ENCODE measurements around the gene KLF4. TPM values are rescaled to one million over a fixed set of nuclear protein-coding genes. Genes with fewer than 3 reads are reported as not detected.
"Not testable (repeated sequence)": the region's sequence is repeated elsewhere in the genome, so short reads cannot be mapped to it uniquely, and the experiment has no call there.

The KLF4 gene
- total RNA-seq, 2 experiments from 2014 or later = not detected

GRCh38 chr9:107513464-107514100, 24.0 kb upstream of the KLF4 start:
- CTCF ChIA-PET (ENCODE audit: unreplicated experiment) = no interaction called here
- Histone ChIP-seq H3K4me1 (ENCODE audit: insufficient read depth, low read length, poor library complexity, severe bottlenecking) (no peaks in the 10 kb centered on the region), H3K4me3 (ENCODE audit: low read depth, low read length, poor library complexity, severe bottlenecking) (no peak overlapping the region), H3K9me2 (ENCODE audit: insufficient read depth, low read length) (no peaks in the 10 kb centered on the region), H3K79me2 (ENCODE audit: insufficient read depth, low read depth, low read length) (no peaks in the 10 kb centered on the region), H3K27ac (ENCODE audit: low read depth, low read length, poor library complexity, severe bottlenecking) (no peak overlapping the region), H2AFZ (ENCODE audit: low read length) (no peak overlapping the region), H3K36me3 (ENCODE audit: insufficient read depth, low read length) (no peaks in the 10 kb centered on the region), H4K20me1 (ENCODE audit: insufficient read depth, low read length) (no peaks in the 10 kb centered on the region), H3K9me3 (ENCODE audit: low read length) (no peaks in the 10 kb centered on the region), H3K4me2 (ENCODE audit: low read length) (no peak overlapping the region)
- TF ChIP-seq EZH2phosphoT487 (IDR thresholded peaks at IDR 0.05; ENCODE audit: borderline replicate concordance, low read depth, low read length) (no peak), CTCF (conservative IDR thresholded peaks at IDR 0.05; ENCODE audit: low read length) (no peak)
- intact Hi-C loops (cut with micrococcal nuclease; ENCODE audit: unreplicated experiment) = no loop called here
- DNase-seq (ENCODE audit: low spot score) = no peak
- POLR2A ChIA-PET = interaction anchor here (0.6 to 1.3 kb wide), 3 partner anchors 77 to 1239 kb away, joined by 3 to 4 read pairs (median 3); no protein-coding TSS in a partner anchor
- BruUV-seq (replicated peaks) = no TSS peak

GRCh38 chr9:107504585-107505455, 15.3 kb upstream of the KLF4 start:
- intact Hi-C loops (cut with micrococcal nuclease; ENCODE audit: unreplicated experiment) = no loop called here
- DNase-seq (ENCODE audit: low spot score) = no peak
- no peaks in the 10 kb centered on the region for H3K4me1 ChIP-seq (ENCODE audit: insufficient read depth, low read length, poor library complexity, severe bottlenecking)
- H3K9me3 ChIP-seq (ENCODE audit: low read length) = no peaks in the 10 kb centered on the region
- H3K4me2 ChIP-seq (ENCODE audit: low read length) = no peak overlapping the region
- no peaks in the 10 kb centered on the region for H3K79me2 ChIP-seq (ENCODE audit: insufficient read depth, low read depth, low read length)
- ChIA-PET POLR2A (no interaction called here), CTCF (ENCODE audit: unreplicated experiment) (no interaction called here)
- no peak overlapping the region for H3K27ac ChIP-seq (ENCODE audit: low read depth, low read length, poor library complexity, severe bottlenecking)
- H3K4me3 ChIP-seq (ENCODE audit: low read depth, low read length, poor library complexity, severe bottlenecking) = no peak overlapping the region
- H2AFZ ChIP-seq (ENCODE audit: low read length) = no peak overlapping the region
- TF ChIP-seq EZH2phosphoT487 (IDR thresholded peaks at IDR 0.05; ENCODE audit: borderline replicate concordance, low read depth, low read length) (no peak), CTCF (conservative IDR thresholded peaks at IDR 0.05; ENCODE audit: low read length) (no peak)
- H4K20me1 ChIP-seq (ENCODE audit: insufficient read depth, low read length) = no peaks in the 10 kb centered on the region
- no TSS peak for BruUV-seq (replicated peaks)
- H3K9me2 ChIP-seq (ENCODE audit: insufficient read depth, low read length) = no peaks in the 10 kb centered on the region
- no peaks in the 10 kb centered on the region for H3K36me3 ChIP-seq (ENCODE audit: insufficient read depth, low read length)

GRCh38 chr9:107502464-107502863, 12.9 kb upstream of the KLF4 start:
- intact Hi-C loops (cut with micrococcal nuclease; ENCODE audit: unreplicated experiment) = no loop called here
- Histone ChIP-seq H3K4me2 (ENCODE audit: low read length) (no peak overlapping the region), H3K27ac (ENCODE audit: low read depth, low read length, poor library complexity, severe bottlenecking) (no peak overlapping the region), H3K36me3 (ENCODE audit: insufficient read depth, low read length) (no peaks in the 10 kb centered on the region), H3K79me2 (ENCODE audit: insufficient read depth, low read depth, low read length) (no peaks in the 10 kb centered on the region), H3K9me2 (ENCODE audit: insufficient read depth, low read length) (no peaks in the 10 kb centered on the region), H3K9me3 (ENCODE audit: low read length) (no peaks in the 10 kb centered on the region), H3K4me3 (ENCODE audit: low read depth, low read length, poor library complexity, severe bottlenecking) (no peak overlapping the region), H3K4me1 (ENCODE audit: insufficient read depth, low read length, poor library complexity, severe bottlenecking) (no peaks in the 10 kb centered on the region), H2AFZ (ENCODE audit: low read length) (no peak overlapping the region), H4K20me1 (ENCODE audit: insufficient read depth, low read length) (no peaks in the 10 kb centered on the region)
- BruUV-seq (replicated peaks) = no TSS peak
- CTCF ChIA-PET (ENCODE audit: unreplicated experiment) = no interaction called here
- TF ChIP-seq CTCF (conservative IDR thresholded peaks at IDR 0.05; ENCODE audit: low read length) (no peak), EZH2phosphoT487 (IDR thresholded peaks at IDR 0.05; ENCODE audit: borderline replicate concordance, low read depth, low read length) (no peak)
- DNase-seq (ENCODE audit: low spot score) = no peak
- POLR2A ChIA-PET = no interaction called here

- H3K4me1 ChIP-seq (ENCODE audit: insufficient read depth, low read length, poor library complexity, severe bottlenecking); H3K27ac ChIP-seq (ENCODE audit: low read depth, low read length, poor library complexity, severe bottlenecking); H3K79me2 ChIP-seq (ENCODE audit: insufficient read depth, low read depth, low read length); H2AFZ ChIP-seq (ENCODE audit: low read length); H3K4me3 ChIP-seq (ENCODE audit: low read depth, low read length, poor library complexity, severe bottlenecking); H3K4me2 ChIP-seq (ENCODE audit: low read length); H3K36me3 ChIP-seq (ENCODE audit: insufficient read depth, low read length); DNase-seq (ENCODE audit: low spot score); BruUV-seq (replicated peaks); CTCF ChIA-PET (ENCODE audit: unreplicated experiment); H3K9me3 ChIP-seq (ENCODE audit: low read length); H3K9me2 ChIP-seq (ENCODE audit: insufficient read depth, low read length); intact Hi-C loops (cut with micrococcal nuclease; ENCODE audit: unreplicated experiment); H4K20me1 ChIP-seq (ENCODE audit: insufficient read depth, low read length): not testable (repeated sequence)
- POLR2A ChIA-PET = interaction anchor here (0.7 kb wide), 1 partner anchor 299 kb away, joined by 4 read pairs; no protein-coding TSS in a partner anchor
Observed at GRCh38 chr9:107500421-107501200, 11.0 kb upstream of the KLF4 start.
